Measurements from ENCODE around the gene RNF5. TPM values are rescaled to one million over a fixed set of nuclear protein-coding genes. Genes with fewer than 3 reads are reported as not detected.
A peak's percentile ranks its signal among the peaks of the same experiment; 100 is the strongest.

RNF5 gene
- total and polyA plus RNA-seq, 9 of the 15 experiments (the other 6 are each of a cell fraction or from before 2014, with no cell fraction given), result 62.2 to 245 (median 129) TPM

- TF ChIP-seq ZNF174 (CRISPR knock-in tag; IDR thresholded peaks at IDR 0.05) (no peak), ZNF551 (CRISPR knock-in tag; IDR thresholded peaks at IDR 0.05) (no peak), MBD2 (IDR thresholded peaks at IDR 0.05; ENCODE audit: borderline replicate concordance, low read depth) (no peak), NRF1 (conservative IDR thresholded peaks at IDR 0.05 in 1 of 2, IDR thresholded peaks at IDR 0.05 in 1 of 2) (0 out of 4 replicates have a peak, but pooled peaks of 1 of the 2 experiments have one; percentile 6), MCM2 (IDR thresholded peaks at IDR 0.05; ENCODE audit: low read depth) (no peak), ZNF75A (CRISPR knock-in tag; IDR thresholded peaks at IDR 0.05) (no peak), IRF2 (CRISPR knock-in tag; IDR thresholded peaks at IDR 0.05) (no peak), RERE (CRISPR knock-in tag; IDR thresholded peaks at IDR 0.05; ENCODE audit: borderline replicate concordance) (no peak), MEIS2 (IDR thresholded peaks at IDR 0.05; ENCODE audit: partially characterized antibody) (no peak)
- TF ChIP-seq, protein P1, sequence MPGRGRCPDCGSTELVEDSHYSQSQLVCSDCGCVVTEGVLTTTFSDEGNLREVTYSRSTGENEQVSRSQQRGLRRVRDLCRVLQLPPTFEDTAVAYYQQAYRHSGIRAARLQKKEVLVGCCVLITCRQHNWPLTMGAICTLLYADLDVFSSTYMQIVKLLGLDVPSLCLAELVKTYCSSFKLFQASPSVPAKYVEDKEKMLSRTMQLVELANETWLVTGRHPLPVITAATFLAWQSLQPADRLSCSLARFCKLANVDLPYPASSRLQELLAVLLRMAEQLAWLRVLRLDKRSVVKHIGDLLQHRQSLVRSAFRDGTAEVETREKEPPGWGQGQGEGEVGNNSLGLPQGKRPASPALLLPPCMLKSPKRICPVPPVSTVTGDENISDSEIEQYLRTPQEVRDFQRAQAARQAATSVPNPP (IDR thresholded peaks at IDR 0.05; ENCODE audit: borderline replicate concordance, insufficient read depth, insufficient read length), result no peak
These were observed 34.0 kb downstream of the RNF5 start (continued) for GRCh38 chr6:32212076-32212760.

Measured in K562 (cell line).